Mesothelial cell of epicardium (in vitro differentiated cells): ENCODE measurements around the gene SFMBT2. TPM values are rescaled to one million over a fixed set of nuclear protein-coding genes. Genes with fewer than 3 reads are reported as not detected.

Experiments
- DNase-seq, 2 experiments: peaks; one replicate each; pipeline ENCODE4 v3.0.0; 2021; ENCODE audit warnings: low spot score in 2 of 2; ENCODE audit not compliant: unreplicated experiment in 2 of 2
- H3K27ac Mint-ChIP-seq: 2 replicates; pipeline ENCODE4 v1.8.0; 2021; ENCODE audit warnings: mixed read lengths
- H3K27me3 Mint-ChIP-seq: 2 replicates; pipeline ENCODE4 v1.8.0; 2021; ENCODE audit warnings: low read depth, mixed read lengths
- H3K36me3 Mint-ChIP-seq: 2 replicates; pipeline ENCODE4 v1.8.0; 2021; ENCODE audit warnings: mixed read lengths
- H3K4me1 Mint-ChIP-seq: 2 replicates; pipeline ENCODE4 v1.8.0; 2021; ENCODE audit warnings: mixed read lengths
- H3K4me3 Mint-ChIP-seq: 2 replicates; pipeline ENCODE4 v1.8.0; 2021; ENCODE audit warnings: mild to moderate bottlenecking, moderate library complexity, mixed read lengths
- H3K9me3 Mint-ChIP-seq: 2 replicates; pipeline ENCODE4 v1.8.0; 2021; ENCODE audit warnings: mixed read lengths
- CTCF ChIP-seq: fragments of 200-600 bp; sonication (generic); IDR thresholded peaks from one replicate; pipeline ENCODE4 v1.5.0; 2021; ENCODE audit warnings: antibody characterized with exemption; ENCODE audit not compliant: unreplicated experiment
- total RNA-seq: library from RNA; stranded (reverse); gene quantifications from 3 replicates; pipeline ENCODE4 v1.2.1, GENCODE V29; 2021

The SFMBT2 gene
- total RNA-seq, 1 donor from 2014 or later = 2.3 TPM

- peaks cover 10% of the 10 kb centered on the region for H3K4me1 Mint-ChIP-seq
- TF ChIP-seq CTCF = no peak
- peaks cover 83% of the 10 kb centered on the region for H3K27me3 Mint-ChIP-seq
- no peak for DNase-seq
- H3K27ac Mint-ChIP-seq = no peak overlapping the region
- no peak overlapping the region for H3K4me3 Mint-ChIP-seq
- H3K36me3 Mint-ChIP-seq = no peaks in the 10 kb centered on the region
- no peaks in the 10 kb centered on the region for H3K9me3 Mint-ChIP-seq
Measured at GRCh38 chr10:7293378-7293920, 117.4 kb downstream of the SFMBT2 start.

DNA sequence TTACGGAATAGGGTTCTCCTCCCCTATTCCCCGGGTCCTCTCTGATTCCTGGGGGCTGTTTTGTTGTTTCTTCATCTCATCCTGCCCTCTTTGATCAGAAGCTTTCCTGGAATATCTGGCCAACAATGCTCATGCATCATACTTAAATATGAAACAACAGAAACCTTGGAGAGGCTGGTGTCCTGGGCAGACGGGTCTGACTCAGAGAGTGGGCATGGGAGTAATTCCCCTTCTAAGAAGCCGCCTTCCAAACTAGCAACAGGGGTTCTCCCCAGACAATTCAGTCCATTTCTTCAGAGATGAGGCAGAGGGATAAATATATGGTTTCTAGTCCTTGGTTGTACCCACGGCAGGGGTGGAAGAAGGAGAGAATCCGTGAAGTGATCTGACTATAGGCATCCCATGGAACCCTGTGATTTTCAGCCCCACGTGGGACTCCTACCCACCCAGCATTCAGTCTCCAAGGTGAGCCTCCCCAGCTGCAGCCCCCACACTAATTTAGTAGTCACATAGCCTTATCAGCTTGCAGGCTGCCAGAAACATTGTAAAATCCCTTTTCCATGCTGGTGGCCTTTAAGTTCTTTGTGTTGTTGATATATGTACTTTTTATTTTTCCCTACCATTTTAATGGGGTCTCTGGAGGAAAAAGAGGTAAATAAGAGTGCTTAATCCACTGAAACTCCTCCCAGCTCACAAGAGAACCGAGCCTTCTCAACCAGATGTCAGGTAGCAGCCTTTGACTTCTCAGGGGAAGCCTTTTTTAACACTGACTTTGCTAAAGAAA lies 119.2 kb downstream of the SFMBT2 start:
- no peaks in the 10 kb centered on the region for H3K36me3 Mint-ChIP-seq
- peaks cover 10% of the 10 kb centered on the region for H3K4me1 Mint-ChIP-seq
- DNase-seq = no peak
- no peak for TF ChIP-seq CTCF
- H3K27ac Mint-ChIP-seq = no peak overlapping the region
- H3K9me3 Mint-ChIP-seq = no peaks in the 10 kb centered on the region
- peaks cover 72% of the 10 kb centered on the region for H3K27me3 Mint-ChIP-seq
- no peak overlapping the region for H3K4me3 Mint-ChIP-seq

GRCh38 chr10:7288060-7288690 lies 122.7 kb downstream of the SFMBT2 start:
- Mint-ChIP-seq H3K4me3 (no peak overlapping the region), H3K9me3 (no peaks in the 10 kb centered on the region), H3K36me3 (no peaks in the 10 kb centered on the region), H3K27ac (no peak overlapping the region), H3K27me3 (peaks cover 69% of the 10 kb centered on the region), H3K4me1 (no peaks in the 10 kb centered on the region)
- TF ChIP-seq CTCF = no peak
- no peak for DNase-seq

GRCh38 chr10:7287377-7287776 lies 123.5 kb downstream of the SFMBT2 start:
- Mint-ChIP-seq H3K4me1 (no peaks in the 10 kb centered on the region), H3K27ac (no peak overlapping the region)

More at GRCh38 chr10:7287377-7287776, 123.5 kb downstream of the SFMBT2 start:
- Mint-ChIP-seq H3K27me3 (peaks cover 70% of the 10 kb centered on the region), H3K4me3 (no peak overlapping the region), H3K36me3 (no peaks in the 10 kb centered on the region), H3K9me3 (no peaks in the 10 kb centered on the region)
- no peak for DNase-seq
- TF ChIP-seq CTCF = no peak
